ENCODE results near the gene MAN1B1.

The MAN1B1 gene

GRCh38 chr9:137156567-137157375 is 70.0 kb downstream of the MAN1B1 start:
- intact Hi-C loops (cut with DNase I): no loop called here
- DNase-seq: peak in 5 of 10 donors; percentile 52 to 92 (median 68)

- intact Hi-C loops (cut with DNase I): no loop called here
- peak in 2 of 10 donors; percentile 53 to 72 for DNase-seq
These were observed 71.0 kb downstream of the MAN1B1 start for GRCh38 chr9:137157618-137158415.

GRCh38 chr9:137158625-137159024 is 71.8 kb downstream of the MAN1B1 start:
- DNase-seq: no peak

More at GRCh38 chr9:137158625-137159024, 71.8 kb downstream of the MAN1B1 start:
- intact Hi-C loops (cut with DNase I): no loop called here

All from posterior cingulate gyrus (tissue), 11 donors.